Suprapubic skin (tissue), 4 donors: ENCODE data around the gene AKT1S1. TPM values are rescaled to one million over a fixed set of nuclear protein-coding genes. Genes with fewer than 3 reads are reported as not detected.

Experiments used
- DNase-seq, 2 donors: peaks; one replicate each; pipeline ENCODE4 v3.0.0-alpha.2; 2019; ENCODE audit warnings: low spot score in 2 of 2
- H3K27ac ChIP-seq: fragments of 200-600 bp; sonication (generic); one replicate; pipeline ENCODE4 v1.5.1; 2019
- H3K27me3 ChIP-seq: fragments of 200-600 bp; sonication (generic); one replicate; pipeline ENCODE4 v1.5.1; 2019
- H3K36me3 ChIP-seq: fragments of 200-600 bp; sonication (generic); one replicate; pipeline ENCODE4 v1.5.1; 2019
- H3K4me1 ChIP-seq: fragments of 200-600 bp; sonication (generic); one replicate; pipeline ENCODE4 v1.5.1; 2019
- H3K4me3 ChIP-seq: fragments of 200-600 bp; sonication (generic); one replicate; pipeline ENCODE4 v1.5.1; 2019; ENCODE audit warnings: mild to moderate bottlenecking
- H3K9me3 ChIP-seq: fragments of 200-600 bp; sonication (generic); one replicate; pipeline ENCODE4 v1.5.1; 2019
- EP300 ChIP-seq: sonication (generic); formaldehyde crosslinking; IDR thresholded peaks from one replicate; pipeline ENCODE4 v1.6.1; 2017; ENCODE audit warnings: antibody characterized with exemption
- POLR2A ChIP-seq, 2 donors: fragments of 450-650 bp; IDR thresholded peaks; one replicate each; pipeline ENCODE4 v1.6.1; 2017; ENCODE audit warnings: antibody characterized with exemption in 2 of 2, mild to moderate bottlenecking in 2 of 2, moderate library complexity in 2 of 2
- POLR2AphosphoS5 ChIP-seq, 3 donors: sonication (generic); formaldehyde crosslinking; IDR thresholded peaks; one replicate each; pipeline ENCODE4 v1.6.1; 2017; ENCODE audit warnings: antibody characterized with exemption in 3 of 3
- WGBS: methylation state at CpG from one replicate; pipeline ENCODE4 v1.1.5; 2018; 5-methylcytosine and 5-hydroxymethylcytosine counted together
- total RNA-seq, 4 donors: library from RNA; depleted of rRNA; stranded (reverse); fragments of >200 nt; gene quantifications; one replicate each; pipeline ENCODE4 v1.1.0, GENCODE V29; 2016
- TF ChIP-seq, protein P1 (sequence below), 2 donors: fragments of 200-600 bp in 1 of 2; fragments of 450-650 bp in 1 of 2; sonication (generic) in 1 of 2; IDR thresholded peaks; one replicate each; pipeline ENCODE4 v1.5.1; 2016 to 2019; ENCODE audit warnings: antibody characterized with exemption in 2 of 2, mild to moderate bottlenecking in 1 of 2, moderate library complexity in 1 of 2

Gene AKT1S1
- total RNA-seq, 4 donors from 2014 or later = 19.3 to 25.1 (median 20.0) TPM

DNA sequence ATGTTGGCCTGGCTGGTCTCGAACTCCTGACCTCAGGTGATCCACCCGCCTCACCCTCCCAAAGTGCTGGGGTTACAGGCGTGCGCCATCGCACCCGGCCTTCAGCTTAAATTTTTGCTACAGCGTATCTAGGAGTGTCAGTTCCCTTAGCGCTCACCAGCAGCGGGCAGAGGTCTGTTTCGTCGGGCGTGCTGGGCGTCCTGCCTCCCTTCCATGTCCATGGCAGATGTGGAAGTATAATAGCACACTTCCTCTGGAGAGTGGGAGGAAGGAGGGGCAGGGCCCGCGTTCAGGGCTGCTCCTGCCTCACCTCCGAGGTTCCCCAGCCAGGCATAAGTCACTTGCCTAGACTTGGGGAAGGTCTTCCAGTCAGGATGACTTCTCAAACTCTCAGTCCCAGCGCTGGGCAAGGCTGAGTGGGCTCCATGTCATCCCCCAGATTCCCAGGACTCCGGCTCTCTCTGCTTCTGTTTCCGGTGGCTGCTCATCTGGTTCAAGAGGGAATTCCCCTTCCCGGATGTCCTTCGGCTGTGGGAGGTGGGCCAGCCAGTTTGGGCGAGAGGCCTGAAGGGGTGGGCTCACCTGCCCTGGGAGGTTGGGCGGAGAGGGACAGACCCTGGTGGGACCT lies 10.0 kb upstream of the AKT1S1 start:
- no peaks in the 10 kb centered on the region for H3K9me3 ChIP-seq
- peak in 1 of 2 donors; percentile 48 for DNase-seq
- TF ChIP-seq POLR2AphosphoS5 (IDR thresholded peaks at IDR 0.05) = no peak

DNA sequence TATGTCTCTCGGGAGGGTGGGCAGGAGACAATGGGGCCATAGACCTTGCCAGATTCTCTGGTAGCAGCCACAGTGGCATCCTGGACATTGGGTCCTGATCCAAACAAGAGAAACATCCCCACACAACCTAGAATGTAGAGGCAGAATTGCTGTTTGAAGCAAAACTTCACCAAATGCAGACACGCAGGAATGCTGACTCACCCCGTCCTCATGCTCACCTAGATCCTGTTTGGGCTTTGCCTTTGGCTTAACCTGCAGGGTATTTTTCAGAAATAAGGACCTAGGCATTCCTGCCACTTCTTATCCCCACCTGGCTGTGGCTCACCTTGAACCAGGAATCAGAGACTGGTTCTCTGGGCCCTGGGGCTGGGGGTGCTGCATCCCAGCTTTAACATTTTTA lies 7.6 kb upstream of the AKT1S1 start:
- no peak for DNase-seq
- peaks cover 9% of the 10 kb centered on the region for H3K4me1 ChIP-seq
- no peaks in the 10 kb centered on the region for H3K9me3 ChIP-seq
- H3K27me3 ChIP-seq = no peaks in the 10 kb centered on the region
- peaks cover 66% of the 10 kb centered on the region for H3K36me3 ChIP-seq
- H3K27ac ChIP-seq = no peak overlapping the region
- TF ChIP-seq, protein P1, sequence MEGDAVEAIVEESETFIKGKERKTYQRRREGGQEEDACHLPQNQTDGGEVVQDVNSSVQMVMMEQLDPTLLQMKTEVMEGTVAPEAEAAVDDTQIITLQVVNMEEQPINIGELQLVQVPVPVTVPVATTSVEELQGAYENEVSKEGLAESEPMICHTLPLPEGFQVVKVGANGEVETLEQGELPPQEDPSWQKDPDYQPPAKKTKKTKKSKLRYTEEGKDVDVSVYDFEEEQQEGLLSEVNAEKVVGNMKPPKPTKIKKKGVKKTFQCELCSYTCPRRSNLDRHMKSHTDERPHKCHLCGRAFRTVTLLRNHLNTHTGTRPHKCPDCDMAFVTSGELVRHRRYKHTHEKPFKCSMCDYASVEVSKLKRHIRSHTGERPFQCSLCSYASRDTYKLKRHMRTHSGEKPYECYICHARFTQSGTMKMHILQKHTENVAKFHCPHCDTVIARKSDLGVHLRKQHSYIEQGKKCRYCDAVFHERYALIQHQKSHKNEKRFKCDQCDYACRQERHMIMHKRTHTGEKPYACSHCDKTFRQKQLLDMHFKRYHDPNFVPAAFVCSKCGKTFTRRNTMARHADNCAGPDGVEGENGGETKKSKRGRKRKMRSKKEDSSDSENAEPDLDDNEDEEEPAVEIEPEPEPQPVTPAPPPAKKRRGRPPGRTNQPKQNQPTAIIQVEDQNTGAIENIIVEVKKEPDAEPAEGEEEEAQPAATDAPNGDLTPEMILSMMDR (IDR thresholded peaks at IDR 0.05) = no peak
- TF ChIP-seq EP300 (no peak), POLR2AphosphoS5 (IDR thresholded peaks at IDR 0.05) (no peak), POLR2A (IDR thresholded peaks at IDR 0.05) (no peak)
- 96% methylated on average over 3 of the region's 3 CpGs for WGBS
- H3K4me3 ChIP-seq = no peak overlapping the region

More for the DNA sequence above, 10.0 kb upstream of the AKT1S1 start:
- 70% methylated on average over 19 of the region's 23 CpGs for WGBS
- Histone ChIP-seq H3K4me1 (peaks cover 23% of the 10 kb centered on the region), H3K36me3 (peaks cover 42% of the 10 kb centered on the region), H3K27ac (no peak overlapping the region), H3K4me3 (no peak overlapping the region), H3K27me3 (no peaks in the 10 kb centered on the region)

DNA sequence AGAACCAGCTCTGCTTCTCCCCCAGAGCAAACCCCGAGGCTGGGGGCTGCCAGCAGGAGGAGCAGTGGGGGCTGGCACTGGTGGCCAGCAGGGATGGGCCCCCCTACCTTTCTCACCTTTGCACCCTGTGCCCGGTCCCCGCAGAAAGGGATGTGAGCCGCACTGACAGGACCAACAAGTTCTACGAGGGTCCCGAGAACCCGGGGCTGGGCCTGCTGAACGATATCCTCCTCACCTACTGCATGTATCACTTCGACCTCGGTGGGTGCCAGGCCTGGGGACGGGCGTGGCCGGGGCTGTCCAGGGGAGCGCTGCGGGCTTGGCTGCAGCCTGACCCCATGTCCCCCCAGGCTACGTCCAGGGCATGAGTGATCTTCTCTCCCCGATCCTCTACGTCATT lies 7.0 kb upstream of the AKT1S1 start:
- H3K4me1 ChIP-seq = peaks cover 6% of the 10 kb centered on the region
- no peaks in the 10 kb centered on the region for H3K27me3 ChIP-seq
- H3K4me3 ChIP-seq = no peak overlapping the region
- no peak overlapping the region for H3K27ac ChIP-seq
- TF ChIP-seq EP300 (no peak), POLR2AphosphoS5 (IDR thresholded peaks at IDR 0.05) (no peak), POLR2A (IDR thresholded peaks at IDR 0.05) (no peak)
- TF ChIP-seq, protein P1 (IDR thresholded peaks at IDR 0.05) = no peak
- peaks cover 72% of the 10 kb centered on the region for H3K36me3 ChIP-seq
- 92% methylated on average over 11 of the region's 18 CpGs for WGBS
- DNase-seq = peak in 1 of 2 donors; percentile 66
- H3K9me3 ChIP-seq = no peaks in the 10 kb centered on the region

DNA sequence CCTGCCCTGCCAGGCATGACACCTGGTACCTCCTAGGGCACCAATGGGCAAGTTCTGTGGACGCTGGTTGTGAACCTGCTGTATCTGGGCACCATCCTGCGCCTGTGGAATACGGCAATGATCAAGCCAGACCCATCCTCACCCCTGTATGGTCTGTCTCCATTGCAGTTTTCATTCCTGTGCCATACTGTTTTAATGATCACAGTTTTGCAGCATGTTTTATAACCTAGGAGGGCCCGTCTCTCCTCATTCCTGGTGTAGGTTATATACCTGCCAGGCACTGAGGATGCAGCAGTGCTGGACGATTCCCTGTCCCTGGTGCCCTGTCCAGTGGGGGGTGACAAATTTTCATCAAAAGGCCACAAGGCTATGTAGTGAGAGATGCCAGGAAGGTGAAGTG lies 5.9 kb upstream of the AKT1S1 start:
- H3K4me3 ChIP-seq = no peak overlapping the region
- H3K36me3 ChIP-seq = peaks cover 72% of the 10 kb centered on the region

DNA sequence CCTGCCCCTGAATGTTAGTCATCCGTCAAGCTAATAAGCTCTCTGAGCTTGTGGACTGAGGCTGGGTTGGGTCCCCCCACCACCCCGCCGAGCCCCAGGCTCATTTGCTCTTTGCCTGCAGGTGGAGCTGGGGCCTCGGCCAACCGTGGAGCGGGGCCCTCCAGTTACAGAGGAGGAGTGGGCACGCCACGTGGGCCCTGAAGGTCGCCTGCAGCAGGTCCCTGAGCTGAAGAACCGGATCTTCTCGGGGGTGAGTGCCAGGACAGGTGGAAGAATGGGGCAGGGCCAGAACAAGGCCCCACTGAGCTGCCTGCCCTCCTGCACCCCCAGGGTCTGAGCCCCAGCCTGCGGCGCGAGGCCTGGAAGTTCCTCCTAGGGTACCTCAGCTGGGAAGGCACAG lies 5.5 kb upstream of the AKT1S1 start:
- TF ChIP-seq EP300 (no peak), POLR2A (IDR thresholded peaks at IDR 0.05) (no peak)
- no peaks in the 10 kb centered on the region for H3K27me3 ChIP-seq
- H3K4me3 ChIP-seq = no peak overlapping the region
- H3K9me3 ChIP-seq = no peaks in the 10 kb centered on the region
- DNase-seq = no peak
- 93% methylated on average over 10 of the region's 14 CpGs for WGBS
- peaks cover 69% of the 10 kb centered on the region for H3K36me3 ChIP-seq
- H3K27ac ChIP-seq = no peak overlapping the region
- peaks cover 19% of the 10 kb centered on the region for H3K4me1 ChIP-seq

More for the DNA sequence above, 5.9 kb upstream of the AKT1S1 start:
- Histone ChIP-seq H3K27ac (no peak overlapping the region), H3K4me1 (peaks cover 16% of the 10 kb centered on the region), H3K9me3 (no peaks in the 10 kb centered on the region), H3K27me3 (no peaks in the 10 kb centered on the region)
- DNase-seq = no peak
- TF ChIP-seq, protein P1 (IDR thresholded peaks at IDR 0.05) = no peak
- TF ChIP-seq POLR2AphosphoS5 (IDR thresholded peaks at IDR 0.05) (no peak), POLR2A (IDR thresholded peaks at IDR 0.05) (no peak), EP300 (no peak)
- whole genome bisulfite sequencing = 96% methylated on average over 5 of the region's 5 CpGs

DNA sequence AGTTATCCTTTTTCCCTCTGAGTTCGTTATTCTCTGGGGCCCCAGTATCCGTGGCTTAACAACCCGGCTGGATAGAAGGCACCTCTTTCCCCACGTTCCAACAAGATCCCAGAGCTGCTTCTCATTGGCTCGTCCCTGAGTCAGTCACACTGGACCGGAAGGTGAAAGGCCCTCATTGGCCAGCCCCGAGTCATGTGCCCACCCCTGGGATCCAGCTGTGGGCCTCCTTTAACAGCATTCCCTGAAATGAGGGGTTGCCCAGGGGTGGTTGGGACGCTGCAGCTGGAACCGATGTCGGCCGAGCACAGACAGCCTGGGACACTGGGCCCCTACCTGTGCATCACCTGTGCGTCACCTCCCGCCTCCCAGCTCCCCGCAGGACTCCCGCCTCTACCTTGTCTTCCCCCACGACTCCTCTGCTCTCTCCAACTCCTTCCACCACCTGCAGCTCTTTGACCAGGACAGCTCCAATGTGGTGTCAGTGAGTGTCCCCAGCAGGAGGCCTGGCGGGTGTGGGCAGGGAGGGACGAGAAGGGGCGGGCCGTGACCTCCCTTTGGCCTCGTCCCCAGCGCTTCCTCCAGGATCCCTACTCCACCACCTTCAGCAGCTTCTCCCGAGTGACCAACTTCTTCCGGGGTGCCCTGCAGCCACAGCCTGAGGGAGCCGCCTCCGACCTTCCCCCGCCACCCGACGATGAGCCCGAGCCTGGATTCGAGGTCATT lies 4.7 kb upstream of the AKT1S1 start:
- Histone ChIP-seq H3K4me1 (peaks cover 15% of the 10 kb centered on the region), H3K27me3 (no peaks in the 10 kb centered on the region), H3K36me3 (peaks cover 69% of the 10 kb centered on the region), H3K9me3 (no peaks in the 10 kb centered on the region), H3K4me3 (no peak overlapping the region), H3K27ac (no peak overlapping the region)
- DNase-seq = no peak
- TF ChIP-seq, protein P1 (IDR thresholded peaks at IDR 0.05) = no peak
- TF ChIP-seq POLR2A (IDR thresholded peaks at IDR 0.05) (no peak), EP300 (no peak), POLR2AphosphoS5 (IDR thresholded peaks at IDR 0.05) (no peak)
- WGBS = 90% methylated on average over 31 of the region's 31 CpGs
